Measurements from ENCODE around the gene MED15. TPM values are rescaled to one million over a fixed set of nuclear protein-coding genes. Genes with fewer than 3 reads are reported as not detected.
"Not testable (repeated sequence)": the region's sequence is repeated elsewhere in the genome, so short reads cannot be mapped to it uniquely, and the experiment has no call there.

MED15 gene
- total RNA-seq, 2 donors from 2014 or later: 42.7 to 47.9 TPM

GRCh38 chr22:20618488-20618887 lies 111.1 kb downstream of the MED15 start:
- no peak for DNase-seq
- ATAC-seq: no peak
- intact Hi-C loops (cut with DNase I): no loop called here

DNA sequence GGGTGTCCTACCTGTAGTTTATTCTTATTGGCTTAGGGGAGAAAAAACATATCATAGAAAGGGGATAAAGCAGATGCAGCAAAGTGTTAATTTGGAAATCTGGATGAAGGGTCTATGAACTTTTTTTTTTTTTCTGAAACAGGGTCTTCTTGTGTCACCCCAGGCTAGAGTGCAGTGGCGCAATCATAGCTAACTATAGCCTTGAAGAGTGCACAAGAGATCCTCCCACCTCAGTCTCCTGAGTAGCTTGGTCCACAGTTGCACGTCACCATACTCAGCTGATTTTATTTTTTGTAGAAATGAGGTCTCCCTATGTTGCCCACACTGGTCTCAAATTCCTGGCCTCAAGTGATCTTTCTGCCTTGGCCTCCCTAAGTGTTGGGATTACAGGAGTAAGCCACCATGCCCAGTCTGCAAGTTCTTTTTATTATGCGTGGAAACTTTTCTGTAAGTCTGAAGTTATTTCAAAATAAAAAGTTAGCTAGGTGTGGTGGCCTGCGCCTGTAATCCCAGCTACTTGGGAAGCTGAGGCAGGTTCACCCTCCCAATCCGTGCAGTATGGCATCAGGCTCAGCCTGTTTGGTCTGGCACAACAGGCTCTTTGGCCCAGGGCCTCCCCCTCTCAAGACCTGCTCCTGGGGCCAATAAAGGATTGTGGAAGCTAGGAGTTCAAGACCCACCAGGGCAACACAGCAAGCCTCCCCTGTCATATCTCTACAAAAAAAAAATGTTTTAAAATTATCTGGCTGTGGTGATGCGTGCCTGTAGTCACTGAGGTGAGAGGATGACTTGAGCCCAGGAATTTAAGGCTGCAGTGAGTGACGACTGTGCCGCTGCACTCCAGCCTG lies 111.9 kb downstream of the MED15 start:
- intact Hi-C loops (cut with DNase I): no loop called here
- DNase-seq (no peak), ATAC-seq (no peak)

DNA sequence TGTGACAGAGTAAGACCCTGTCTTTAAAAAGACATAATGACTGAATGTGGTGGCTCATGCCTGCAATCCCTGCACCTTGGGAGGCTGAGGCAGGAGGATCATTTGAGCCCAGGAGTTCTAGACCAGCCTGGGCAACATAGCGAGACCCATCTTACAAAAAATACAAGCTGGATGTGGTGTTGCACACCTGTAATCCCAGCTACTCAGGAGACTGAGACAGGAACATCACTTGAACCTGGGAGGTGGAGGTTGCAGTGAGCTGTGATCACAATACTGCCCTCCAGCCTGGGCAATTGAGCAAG lies 112.4 kb downstream of the MED15 start:
- ATAC-seq; intact Hi-C loops (cut with DNase I); DNase-seq: not testable (repeated sequence)

GRCh38 chr22:20621162-20621561 lies 113.8 kb downstream of the MED15 start:
- no peak for DNase-seq
- no peak for ATAC-seq
- intact Hi-C loops (cut with DNase I): no loop called here

GRCh38 chr22:20622650-20623339 lies 115.4 kb downstream of the MED15 start:
- ATAC-seq: no peak
- intact Hi-C loops (cut with DNase I): no loop called here
- DNase-seq: no peak

DNA sequence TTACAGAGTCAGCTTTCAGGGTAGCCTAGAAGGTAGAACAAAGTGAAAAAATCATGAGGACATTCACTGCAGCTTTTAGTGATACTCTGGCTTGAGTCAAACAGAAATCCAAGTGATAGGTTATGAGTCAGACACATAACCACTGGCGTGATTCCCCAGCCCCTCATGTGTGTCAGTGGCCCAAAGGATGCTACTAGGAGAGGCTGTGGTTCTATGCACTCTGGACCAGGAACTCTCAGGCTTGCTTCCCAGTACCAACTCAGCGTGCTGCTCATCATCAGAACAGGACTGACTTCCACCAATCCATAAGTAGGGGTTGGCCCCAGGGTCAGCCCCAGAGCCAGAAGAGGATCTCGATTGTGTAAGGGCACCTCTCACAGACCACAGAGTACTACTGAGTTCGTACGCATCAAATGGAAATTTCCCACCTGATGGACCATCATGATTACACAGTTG lies 116.8 kb downstream of the MED15 start:
- intact Hi-C loops (cut with DNase I): no loop called here
- no peak for ATAC-seq
- no peak for DNase-seq

DNA sequence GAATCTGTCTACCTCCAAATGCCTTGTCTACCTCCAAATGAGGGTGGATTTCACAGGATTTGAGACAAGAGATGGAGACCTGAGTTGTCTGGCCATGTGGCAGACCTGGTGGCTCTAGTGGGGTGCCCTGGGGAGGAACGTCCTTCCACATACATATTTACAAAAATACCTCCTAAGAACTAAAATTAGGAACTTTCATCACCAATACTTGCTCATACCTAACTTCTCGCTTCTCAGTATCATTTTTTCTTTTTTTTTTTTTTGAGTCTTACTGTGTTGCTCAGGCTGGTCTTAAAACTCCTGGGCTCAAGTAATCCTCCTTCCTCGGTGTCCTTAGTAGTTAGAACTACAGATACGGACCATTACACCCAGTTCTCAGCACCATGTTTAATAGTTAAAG lies 117.9 kb downstream of the MED15 start:
- intact Hi-C loops (cut with DNase I): no loop called here
- DNase-seq (no peak), ATAC-seq (no peak)

DNA sequence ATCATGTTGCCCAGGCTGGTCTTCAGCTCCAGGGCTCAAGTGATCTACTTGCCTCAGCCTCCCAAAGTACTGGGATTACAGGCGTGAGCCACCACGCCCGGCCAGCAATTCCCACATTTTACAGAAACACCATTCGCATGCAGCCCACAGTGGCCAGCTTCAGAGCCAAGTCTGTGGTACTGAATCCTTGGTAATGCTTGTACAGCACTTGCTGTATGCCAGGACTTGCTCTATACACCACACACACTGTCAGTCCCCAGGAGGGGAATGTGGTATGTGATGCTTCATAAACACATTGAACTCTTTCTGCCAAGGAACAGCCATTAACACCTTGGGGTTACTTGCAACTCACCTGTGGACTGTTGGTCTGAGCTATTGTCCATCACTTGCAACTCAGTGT lies 119.4 kb downstream of the MED15 start:
- intact Hi-C loops (cut with DNase I): no loop called here
- DNase-seq: no peak
- no peak for ATAC-seq

DNA sequence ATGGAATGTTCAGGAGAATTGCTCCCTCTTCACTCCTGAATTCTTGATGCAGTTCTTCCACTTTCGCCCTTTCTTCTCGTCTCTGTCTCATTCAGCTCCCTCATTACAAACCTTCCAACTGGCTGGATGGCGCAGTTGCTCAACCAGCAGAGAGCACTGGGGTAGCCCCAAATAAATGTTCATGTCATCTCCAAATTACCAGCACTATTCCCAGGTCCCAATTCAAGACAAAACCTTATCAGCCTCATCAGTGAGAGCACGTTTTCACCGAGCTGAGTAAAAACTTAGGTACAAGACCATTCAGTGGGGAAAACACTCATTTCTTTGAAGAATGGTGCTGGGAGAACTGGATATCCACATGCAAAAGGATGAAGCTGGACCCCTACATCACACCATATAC lies 120.0 kb downstream of the MED15 start:
- ATAC-seq (no peak), DNase-seq (no peak)
- intact Hi-C loops (cut with DNase I): no loop called here

- DNase-seq (no peak), ATAC-seq (no peak)
- intact Hi-C loops (cut with DNase I): no loop called here
Observed at GRCh38 chr22:20628081-20628939, 120.9 kb downstream of the MED15 start.

GRCh38 chr22:20629401-20629800 lies 122.0 kb downstream of the MED15 start:
- ATAC-seq (no peak), DNase-seq (no peak)
- intact Hi-C loops (cut with DNase I): no loop called here

GRCh38 chr22:20630873-20631617 lies 123.6 kb downstream of the MED15 start:
- DNase-seq (no peak), ATAC-seq (no peak)
- intact Hi-C loops (cut with DNase I): no loop called here

DNA sequence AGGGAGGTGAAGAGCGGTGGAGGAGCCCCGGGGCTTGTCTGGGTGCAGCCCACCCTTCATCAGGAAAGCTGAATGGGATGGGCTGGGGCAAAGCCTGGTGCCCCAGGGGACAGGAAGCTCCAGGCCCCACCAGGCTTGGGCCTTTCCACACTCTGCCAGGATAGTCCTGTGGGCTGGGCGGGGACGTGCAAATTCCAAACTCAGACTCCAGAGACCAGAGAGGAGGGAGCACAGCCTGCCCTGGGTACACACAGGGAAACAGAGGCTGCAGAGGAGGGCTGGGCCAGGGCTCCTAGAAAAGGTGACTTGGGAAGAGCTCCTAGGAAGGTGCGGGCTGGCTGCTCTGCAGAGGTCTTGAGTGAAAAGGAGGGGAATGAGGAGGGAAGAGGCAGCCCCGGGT lies 124.7 kb downstream of the MED15 start:
- no peak for ATAC-seq
- intact Hi-C loops (cut with DNase I): no loop called here
- no peak for DNase-seq

DNA sequence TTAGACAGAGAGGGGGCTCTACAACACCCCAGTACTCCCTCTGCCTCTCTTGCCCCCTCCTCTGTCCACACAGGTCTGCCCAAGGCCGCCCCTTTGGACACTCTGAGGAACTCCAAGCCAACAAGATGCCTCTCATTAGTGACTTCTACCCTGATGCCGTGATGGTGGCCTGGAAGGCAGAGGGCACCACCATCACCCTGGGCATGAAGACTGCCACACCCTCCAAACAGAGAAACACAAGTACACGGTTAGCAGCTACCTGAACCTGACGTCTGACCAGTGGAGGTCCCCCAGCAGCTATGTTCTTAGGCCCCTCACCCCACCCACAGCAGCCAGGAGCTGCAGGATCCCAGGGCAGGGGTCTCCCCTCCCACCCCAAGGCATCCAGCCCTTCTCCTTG lies 125.1 kb downstream of the MED15 start:
- intact Hi-C loops (cut with DNase I): no loop called here
- DNase-seq (no peak), ATAC-seq (no peak)

DNA sequence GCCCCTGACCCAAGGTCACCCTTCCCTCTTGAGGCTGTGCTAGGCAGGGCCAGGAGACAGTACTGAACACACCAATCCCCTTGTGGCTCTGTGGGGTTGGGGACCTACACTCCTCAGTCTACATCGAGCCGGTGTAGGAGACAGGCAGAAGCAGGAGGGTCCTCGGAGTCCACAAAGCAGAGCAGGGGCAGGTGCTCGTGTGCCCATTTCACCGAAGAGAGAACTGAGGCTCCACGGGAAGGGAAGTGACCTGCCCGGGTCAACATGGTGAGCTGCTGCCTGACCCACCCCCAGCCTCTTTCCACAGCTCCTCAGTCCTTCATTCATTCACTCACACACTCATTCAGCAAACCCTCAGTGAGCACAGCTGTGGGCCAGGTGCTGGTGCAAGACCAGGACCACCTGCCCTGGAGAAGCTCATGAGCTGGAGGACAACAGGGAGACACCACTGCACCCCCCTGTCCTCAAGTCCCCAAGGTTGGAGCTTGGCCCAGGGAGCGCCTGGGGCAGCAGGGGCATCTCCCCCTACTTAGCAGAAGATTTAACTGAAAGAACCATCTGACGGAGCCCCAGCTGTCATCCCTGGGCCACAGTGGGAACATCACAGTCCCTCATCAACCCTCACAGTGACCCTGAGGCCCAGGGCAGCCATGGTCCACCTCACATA lies 127.3 kb downstream of the MED15 start:
- DNase-seq (no peak), ATAC-seq (no peak)
- intact Hi-C loops (cut with DNase I): no loop called here

DNA sequence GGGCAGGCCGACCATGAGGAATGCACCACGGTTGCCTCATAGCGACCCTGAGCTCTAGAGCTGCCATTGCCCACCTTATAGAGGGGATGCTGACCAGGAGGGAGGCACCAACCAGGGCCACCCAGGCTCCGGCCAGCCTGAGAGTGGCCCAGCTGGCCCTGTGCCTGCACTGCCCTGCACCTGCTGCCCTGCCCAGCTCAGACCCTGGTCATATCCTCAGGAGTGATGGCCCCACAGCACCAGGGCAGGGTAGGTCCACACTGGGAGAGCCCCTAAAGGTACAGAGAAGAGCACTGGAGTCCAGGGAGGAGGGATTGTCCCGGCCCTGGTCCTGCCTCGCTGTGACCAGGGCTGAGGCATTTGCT lies 127.8 kb downstream of the MED15 start:
- DNase-seq (no peak), ATAC-seq (no peak)
- intact Hi-C loops (cut with DNase I): no loop called here

DNA sequence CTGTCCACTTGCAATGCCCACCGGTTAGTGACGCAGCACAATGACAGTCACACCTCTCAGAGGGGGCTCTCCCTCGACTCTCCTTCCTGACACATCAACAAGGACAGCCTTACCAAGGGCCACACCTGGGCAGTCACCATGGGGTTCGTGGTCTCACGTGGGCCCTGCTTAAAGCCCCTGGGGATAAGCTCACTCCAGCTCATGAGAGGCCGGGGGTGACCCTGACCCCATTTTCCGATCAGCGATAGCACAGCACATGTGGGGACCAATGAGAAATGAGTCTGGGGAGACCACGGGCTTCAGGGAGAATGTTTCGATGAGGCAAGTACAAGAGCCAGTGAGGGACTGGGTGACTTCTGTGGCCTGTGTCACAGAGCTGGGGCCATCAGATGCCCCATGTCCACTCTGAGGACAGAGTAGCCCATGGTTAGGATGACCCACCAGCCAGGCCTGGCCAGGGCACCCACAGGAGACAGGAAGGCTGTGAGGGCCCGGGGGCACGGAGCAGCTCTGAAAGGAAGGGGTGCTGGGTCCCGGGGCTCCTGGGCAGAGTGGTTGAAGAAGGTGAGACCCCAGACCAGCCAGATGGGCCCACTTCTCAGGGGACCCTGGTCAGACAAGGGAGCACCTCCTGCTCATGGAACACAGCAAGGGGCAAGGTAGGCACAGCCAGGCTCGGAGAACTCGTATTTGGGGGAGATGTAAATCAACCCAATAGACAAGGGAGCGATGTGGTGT lies 128.8 kb downstream of the MED15 start:
- intact Hi-C loops (cut with DNase I): no loop called here
- ATAC-seq (no peak), DNase-seq (no peak)

- no peak for DNase-seq
- ATAC-seq: no peak
- intact Hi-C loops (cut with DNase I): no loop called here
Observed at GRCh38 chr22:20636945-20637344, 129.5 kb downstream of the MED15 start.

All from left cardiac atrium (tissue), 4 donors.